Progenitor cell of endocrine pancreas (in vitro differentiated cells): Measurements from ENCODE around the gene MYL11. TPM values are rescaled to one million over a fixed set of nuclear protein-coding genes. Genes with fewer than 3 reads are reported as not detected.

Experiments used
- DNase-seq: peaks from one replicate; pipeline ENCODE4 v3.0.0; 2021; ENCODE audit warnings: low spot score; ENCODE audit not compliant: unreplicated experiment
- H3K27ac Mint-ChIP-seq: 2 replicates; pipeline ENCODE4 v1.8.0; 2021; ENCODE audit warnings: mild to moderate bottlenecking, moderate library complexity, mixed read lengths
- H3K27me3 Mint-ChIP-seq: 2 replicates; pipeline ENCODE4 v1.8.0; 2021; ENCODE audit warnings: mixed read lengths
- H3K36me3 Mint-ChIP-seq: 2 replicates; pipeline ENCODE4 v1.8.0; 2022; ENCODE audit warnings: mixed read lengths; ENCODE audit not compliant: insufficient read depth
- H3K4me1 Mint-ChIP-seq: 2 replicates; pipeline ENCODE4 v1.8.0; 2021; ENCODE audit warnings: low read depth, mixed read lengths
- H3K4me3 Mint-ChIP-seq: 2 replicates; pipeline ENCODE4 v1.8.0; 2021; ENCODE audit warnings: low read depth, mild to moderate bottlenecking, moderate library complexity, mixed read lengths
- H3K9me3 Mint-ChIP-seq: 2 replicates; pipeline ENCODE4 v1.8.0; 2021; ENCODE audit warnings: low read depth, mixed read lengths
- total RNA-seq: library from RNA; stranded (reverse); gene quantifications from 2 replicates; pipeline ENCODE4 v1.2.1, GENCODE V29; 2021
- TF ChIP-seq, protein P1 (sequence below): fragments of 200-600 bp; sonication (generic); IDR thresholded peaks from one replicate; pipeline ENCODE4 v1.5.0; 2021; ENCODE audit warnings: antibody characterized with exemption, mild to moderate bottlenecking; ENCODE audit not compliant: unreplicated experiment

The MYL11 gene
- total RNA-seq, 1 donor from 2014 or later, result 2.6 TPM

DNA sequence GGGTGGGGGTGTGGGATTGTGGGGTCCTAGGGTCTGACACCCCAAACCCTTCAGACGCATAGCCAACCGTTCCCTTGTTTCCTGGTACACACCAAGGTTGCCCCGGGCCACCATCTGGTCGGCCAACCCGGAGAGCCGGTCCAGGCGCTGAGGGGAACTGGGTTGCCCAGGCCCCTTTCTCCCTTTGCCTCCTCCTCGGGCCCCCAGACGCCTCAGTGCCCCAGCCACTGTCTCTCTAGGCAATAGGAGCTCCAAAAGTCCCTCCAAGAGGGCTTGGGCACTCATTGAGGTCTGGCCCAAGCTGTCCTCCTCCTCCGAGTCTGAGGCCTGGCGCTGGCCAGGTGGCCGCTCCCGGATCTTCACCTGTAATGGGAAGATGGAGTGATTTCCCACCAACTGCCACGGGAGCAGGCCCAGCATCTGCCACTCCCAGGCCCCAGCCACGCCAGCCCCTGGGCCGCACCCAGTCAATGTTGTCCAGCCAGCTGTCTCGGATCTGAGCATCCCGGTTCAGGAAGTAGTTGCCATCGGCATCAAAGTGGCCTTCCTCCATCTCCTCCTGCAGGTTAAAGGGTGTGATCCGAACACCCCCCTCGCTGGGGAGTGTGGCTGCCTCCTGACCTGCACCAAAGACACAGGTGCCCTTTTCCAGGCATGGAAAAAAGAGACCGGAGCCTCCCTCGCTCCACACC, 21.0 kb upstream of the MYL11 start:
- Mint-ChIP-seq H3K4me3 (peak overlapping the region; percentile 95), H3K27me3 (no peaks in the 10 kb centered on the region), H3K36me3 (peaks cover 22% of the 10 kb centered on the region), H3K27ac (peak overlapping the region; percentile 56), H3K9me3 (no peaks in the 10 kb centered on the region), H3K4me1 (peaks cover 11% of the 10 kb centered on the region)
- DNase-seq, result no peak
- TF ChIP-seq, protein P1, sequence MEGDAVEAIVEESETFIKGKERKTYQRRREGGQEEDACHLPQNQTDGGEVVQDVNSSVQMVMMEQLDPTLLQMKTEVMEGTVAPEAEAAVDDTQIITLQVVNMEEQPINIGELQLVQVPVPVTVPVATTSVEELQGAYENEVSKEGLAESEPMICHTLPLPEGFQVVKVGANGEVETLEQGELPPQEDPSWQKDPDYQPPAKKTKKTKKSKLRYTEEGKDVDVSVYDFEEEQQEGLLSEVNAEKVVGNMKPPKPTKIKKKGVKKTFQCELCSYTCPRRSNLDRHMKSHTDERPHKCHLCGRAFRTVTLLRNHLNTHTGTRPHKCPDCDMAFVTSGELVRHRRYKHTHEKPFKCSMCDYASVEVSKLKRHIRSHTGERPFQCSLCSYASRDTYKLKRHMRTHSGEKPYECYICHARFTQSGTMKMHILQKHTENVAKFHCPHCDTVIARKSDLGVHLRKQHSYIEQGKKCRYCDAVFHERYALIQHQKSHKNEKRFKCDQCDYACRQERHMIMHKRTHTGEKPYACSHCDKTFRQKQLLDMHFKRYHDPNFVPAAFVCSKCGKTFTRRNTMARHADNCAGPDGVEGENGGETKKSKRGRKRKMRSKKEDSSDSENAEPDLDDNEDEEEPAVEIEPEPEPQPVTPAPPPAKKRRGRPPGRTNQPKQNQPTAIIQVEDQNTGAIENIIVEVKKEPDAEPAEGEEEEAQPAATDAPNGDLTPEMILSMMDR, result no peak

DNA sequence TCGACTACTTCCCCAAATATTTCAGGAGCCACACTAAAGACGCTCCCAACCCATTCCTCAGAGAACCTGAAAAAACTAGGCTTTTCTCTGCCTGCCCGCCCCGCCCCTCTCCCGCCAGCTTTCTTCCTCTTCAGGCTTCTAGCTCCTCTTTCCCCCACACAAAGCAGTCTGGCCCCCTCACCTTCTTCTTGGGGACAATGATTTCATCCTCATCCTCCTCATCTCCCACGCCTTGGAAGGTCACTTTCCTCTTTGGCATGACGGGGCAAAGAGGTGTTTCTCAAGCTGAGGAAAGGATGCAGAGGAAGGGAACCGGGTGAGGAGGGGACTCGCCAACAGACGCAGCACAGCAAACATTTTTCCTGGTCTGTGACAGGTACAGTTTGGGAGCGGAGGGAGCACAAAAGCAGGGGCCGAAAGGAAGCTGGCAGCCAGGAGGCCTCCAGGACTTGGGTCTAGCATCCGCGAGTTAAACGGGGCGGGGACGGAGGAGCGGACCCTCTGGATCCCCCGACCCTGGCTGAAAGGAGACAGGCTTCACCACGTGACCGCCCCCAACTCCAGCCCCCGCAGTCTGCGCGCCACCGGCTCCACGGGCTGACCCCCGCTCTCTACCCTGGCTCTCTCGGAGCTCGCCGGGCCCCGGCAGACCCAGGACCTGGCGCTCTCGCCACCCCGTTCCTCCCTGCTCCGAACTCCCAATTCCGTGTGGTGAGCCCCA, 20.0 kb upstream of the MYL11 start:
- Mint-ChIP-seq H3K27ac (peak overlapping the region; percentile 99), H3K4me3 (peak overlapping the region; percentile 95), H3K36me3 (peaks cover 19% of the 10 kb centered on the region), H3K9me3 (no peaks in the 10 kb centered on the region), H3K27me3 (no peaks in the 10 kb centered on the region), H3K4me1 (peaks cover 11% of the 10 kb centered on the region)
- DNase-seq, result no peak
- TF ChIP-seq, protein P1, result no peak

DNA sequence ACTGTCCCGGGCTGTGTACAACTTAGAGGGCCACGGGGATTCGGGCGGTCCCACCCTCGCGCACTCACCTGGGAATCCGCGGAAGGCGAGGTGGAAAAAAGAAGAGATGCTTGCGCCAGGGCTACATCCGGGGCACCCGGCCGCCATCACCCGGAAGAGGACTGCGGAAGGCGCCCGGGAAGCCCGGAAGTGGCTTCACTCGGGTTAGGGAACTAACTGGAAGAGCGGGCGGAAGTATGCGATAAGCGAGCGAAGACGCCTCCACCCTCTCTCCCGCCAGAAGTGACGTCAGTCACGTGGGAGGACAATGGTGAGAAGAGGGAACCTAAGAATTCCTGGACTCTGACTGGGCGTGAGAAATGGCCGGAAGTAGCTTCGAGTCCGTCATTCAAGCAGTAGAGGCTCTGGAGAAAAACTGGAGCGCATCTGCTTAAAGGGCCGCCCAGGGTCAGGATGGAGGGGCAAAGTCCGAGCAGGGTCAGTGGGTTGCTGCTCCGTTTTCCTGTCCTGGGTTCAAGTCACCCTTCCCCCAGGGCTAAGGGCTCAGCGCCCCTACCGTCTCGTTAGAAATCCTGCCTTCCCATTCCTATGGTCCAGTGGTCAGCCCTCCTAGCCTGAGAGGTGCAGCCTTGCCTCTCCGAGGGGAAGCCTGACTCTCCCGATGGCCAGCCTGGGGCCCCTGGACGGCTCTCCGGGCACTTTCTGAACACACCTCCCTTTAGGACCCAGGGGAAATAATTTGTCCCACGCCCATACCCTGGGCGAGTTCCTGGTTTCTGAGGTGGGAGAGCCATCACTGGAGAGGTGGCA, 19.3 kb upstream of the MYL11 start, which contains the start of gene CD2BP2:
TSS of gene CD2BP2 (minus strand) at position 165 of the 810 bp plus-strand sequence. CDS start 627 bp downstream, outside the sequence.
- Mint-ChIP-seq H3K36me3 (peaks cover 18% of the 10 kb centered on the region), H3K4me3 (peak within 1 kb of the TSS; percentile 95), H3K27me3 (no peaks in the 10 kb centered on the region), H3K27ac (peak within 1 kb of the TSS; percentile 99), H3K4me1 (peaks cover 11% of the 10 kb centered on the region), H3K9me3 (no peaks in the 10 kb centered on the region)
- peak; percentile 78 for DNase-seq
- TF ChIP-seq, protein P1, result no peak

DNA sequence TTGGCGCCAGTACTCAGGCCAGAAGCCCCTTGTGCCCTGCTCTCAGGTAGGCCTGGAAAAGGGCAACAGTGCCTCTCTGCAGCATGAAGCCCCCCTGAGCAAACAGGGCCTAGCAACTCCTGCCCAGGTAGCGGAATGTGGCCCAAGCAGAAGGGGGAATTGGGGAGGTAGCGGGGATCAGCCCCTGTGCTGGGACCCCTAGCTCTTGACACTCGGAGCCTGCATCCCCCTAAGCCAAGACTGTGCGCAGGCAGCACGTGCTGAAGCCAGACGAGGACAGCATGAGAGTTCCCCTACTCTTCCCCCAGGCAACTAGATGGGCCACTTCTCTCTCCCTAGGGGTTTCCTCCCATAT, 18.7 kb upstream of the MYL11 start:
- Mint-ChIP-seq H3K27ac (peak overlapping the region; percentile 99), H3K27me3 (no peaks in the 10 kb centered on the region), H3K4me3 (peak overlapping the region; percentile 95), H3K36me3 (peaks cover 15% of the 10 kb centered on the region), H3K4me1 (peaks cover 11% of the 10 kb centered on the region), H3K9me3 (no peaks in the 10 kb centered on the region)
- DNase-seq, result no peak
- TF ChIP-seq, protein P1, result no peak
